ENCODE data around the gene AKAP13.

Gene AKAP13

DNA sequence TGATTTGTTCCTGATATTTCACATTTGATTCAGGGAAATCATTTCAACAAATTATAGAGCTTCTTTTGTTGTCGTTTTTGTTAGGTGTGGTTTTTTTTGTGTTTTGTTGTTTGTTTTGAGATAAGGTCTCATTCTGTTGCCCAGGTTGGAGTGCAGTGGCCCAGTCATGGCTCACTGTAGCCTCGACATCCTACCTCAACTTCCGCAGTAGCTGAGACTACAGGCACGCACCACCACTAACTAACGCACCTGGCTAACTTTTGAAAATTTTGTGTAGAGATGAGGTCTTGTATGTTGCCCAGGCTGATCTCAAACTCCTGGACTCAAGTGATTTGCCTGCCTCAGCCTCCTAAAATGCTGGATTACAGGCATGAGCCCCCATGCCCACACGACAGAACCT lies 177.0 kb downstream of the AKAP13 start:
- Histone ChIP-seq H3K4me3 (no peak overlapping the region), H3K27me3 (ENCODE audit: low read depth) (no peaks in the 10 kb centered on the region), H3K9me3 (no peaks in the 10 kb centered on the region), H3K4me1 (no peaks in the 10 kb centered on the region), H3K36me3 (replicated peaks) (no peaks in the 10 kb centered on the region)
- no peak for DNase-seq (ENCODE audit: low spot score in 2 of 2)
- in situ Hi-C loops (cut with MboI; ENCODE audit: low sequenced_read_pairs) = no loop called here

DNA sequence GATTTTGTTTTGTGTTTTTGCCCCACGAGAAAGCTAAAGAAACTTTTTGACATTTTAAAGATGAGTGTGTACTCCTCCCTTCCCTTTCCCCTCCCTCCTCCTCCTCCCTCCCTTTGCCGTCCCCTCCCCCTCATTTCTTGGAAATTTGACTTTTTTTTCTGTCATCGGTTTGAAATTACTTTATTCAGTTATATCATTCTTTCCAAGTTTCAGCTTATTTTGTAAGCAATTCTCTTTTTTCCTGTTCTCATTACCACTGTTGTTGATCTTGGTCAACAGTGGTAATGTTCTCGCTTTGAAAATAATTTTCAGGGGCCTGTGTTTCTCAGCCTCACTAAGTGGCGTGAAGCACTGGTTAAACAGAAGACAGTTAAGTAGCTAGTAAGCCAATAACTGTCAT lies 178.4 kb downstream of the AKAP13 start:
- Histone ChIP-seq H3K4me1 (no peaks in the 10 kb centered on the region), H3K4me3 (no peak overlapping the region), H3K9me3 (no peaks in the 10 kb centered on the region), H3K36me3 (replicated peaks) (no peaks in the 10 kb centered on the region), H3K27me3 (ENCODE audit: low read depth) (no peaks in the 10 kb centered on the region)
- DNase-seq (ENCODE audit: low spot score in 2 of 2) = no peak
- in situ Hi-C loops (cut with MboI; ENCODE audit: low sequenced_read_pairs) = no loop called here

DNA sequence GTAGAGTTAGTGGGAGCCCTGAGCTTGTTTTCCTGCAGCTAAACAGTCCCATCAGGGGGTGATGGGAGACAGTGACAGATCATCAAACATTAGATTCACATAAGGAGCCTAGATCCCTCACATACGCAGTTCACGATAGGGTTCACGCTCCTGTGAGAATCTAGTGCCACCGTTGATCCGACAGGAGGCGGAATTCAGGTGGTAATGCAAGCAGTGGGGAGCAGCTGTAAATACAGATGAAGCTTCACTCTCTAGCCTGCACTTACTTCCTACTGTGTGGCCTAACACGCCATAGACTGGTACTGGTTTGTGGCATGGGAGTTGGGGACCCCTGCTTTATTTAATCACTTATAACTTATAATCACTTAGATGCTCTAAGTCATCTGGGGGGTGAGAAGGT lies 179.1 kb downstream of the AKAP13 start:
- in situ Hi-C loops (cut with MboI; ENCODE audit: low sequenced_read_pairs) = no loop called here
- no peaks in the 10 kb centered on the region for H3K36me3 ChIP-seq (replicated peaks)
- H3K9me3 ChIP-seq = no peaks in the 10 kb centered on the region
- DNase-seq (ENCODE audit: low spot score in 2 of 2) = no peak
- no peak overlapping the region for H3K4me3 ChIP-seq
- H3K27me3 ChIP-seq (ENCODE audit: low read depth) = no peaks in the 10 kb centered on the region
- no peaks in the 10 kb centered on the region for H3K4me1 ChIP-seq

DNA sequence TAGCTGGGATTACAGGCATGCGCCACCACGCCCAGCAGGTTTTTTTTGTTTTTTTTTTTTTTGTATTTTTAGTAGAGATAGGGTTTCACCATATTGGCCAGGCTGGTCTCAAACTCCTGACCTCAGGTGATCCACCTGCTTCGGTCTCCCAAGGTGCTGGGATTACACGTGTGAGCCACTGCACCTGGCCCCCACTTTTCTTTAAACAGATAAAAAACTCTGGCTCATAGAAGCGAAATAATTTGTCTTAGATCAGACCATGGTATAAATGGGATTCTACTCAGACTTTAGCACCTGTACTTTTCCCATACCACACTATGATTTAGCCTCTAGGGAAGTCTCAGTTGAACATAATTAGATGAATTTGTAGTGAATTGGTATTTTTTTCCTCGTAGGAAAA lies 182.4 kb downstream of the AKAP13 start:
- Histone ChIP-seq H3K9me3 (no peaks in the 10 kb centered on the region), H3K36me3 (replicated peaks) (no peaks in the 10 kb centered on the region), H3K4me3 (no peak overlapping the region), H3K27me3 (ENCODE audit: low read depth) (no peaks in the 10 kb centered on the region), H3K4me1 (no peaks in the 10 kb centered on the region)
- in situ Hi-C loops (cut with MboI; ENCODE audit: low sequenced_read_pairs) = no loop called here
- DNase-seq (ENCODE audit: low spot score in 2 of 2) = no peak

DNA sequence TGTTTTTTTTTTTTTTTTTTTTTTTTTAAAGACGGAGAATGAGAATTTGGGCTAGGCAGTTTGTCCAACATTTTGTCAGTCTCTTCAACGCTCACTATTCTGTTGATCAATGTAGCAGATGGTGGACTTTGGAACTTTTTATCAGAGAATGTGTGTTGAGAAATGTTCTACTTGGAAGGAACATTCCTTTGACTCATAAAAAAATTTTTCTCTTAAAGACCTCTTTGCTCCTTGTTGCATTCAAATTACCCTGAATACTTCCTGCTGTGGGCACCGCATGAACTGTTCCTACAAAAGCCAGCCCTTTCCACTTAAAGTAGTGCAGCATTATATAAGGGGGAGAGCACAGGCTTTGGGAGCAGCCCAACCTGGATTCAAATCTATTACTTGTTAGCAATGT lies 182.9 kb downstream of the AKAP13 start:
- no peak for DNase-seq (ENCODE audit: low spot score in 2 of 2)
- Histone ChIP-seq H3K27me3 (ENCODE audit: low read depth) (no peaks in the 10 kb centered on the region), H3K4me1 (no peaks in the 10 kb centered on the region), H3K4me3 (no peak overlapping the region), H3K9me3 (no peaks in the 10 kb centered on the region), H3K36me3 (replicated peaks) (no peaks in the 10 kb centered on the region)
- in situ Hi-C loops (cut with MboI; ENCODE audit: low sequenced_read_pairs) = no loop called here

DNA sequence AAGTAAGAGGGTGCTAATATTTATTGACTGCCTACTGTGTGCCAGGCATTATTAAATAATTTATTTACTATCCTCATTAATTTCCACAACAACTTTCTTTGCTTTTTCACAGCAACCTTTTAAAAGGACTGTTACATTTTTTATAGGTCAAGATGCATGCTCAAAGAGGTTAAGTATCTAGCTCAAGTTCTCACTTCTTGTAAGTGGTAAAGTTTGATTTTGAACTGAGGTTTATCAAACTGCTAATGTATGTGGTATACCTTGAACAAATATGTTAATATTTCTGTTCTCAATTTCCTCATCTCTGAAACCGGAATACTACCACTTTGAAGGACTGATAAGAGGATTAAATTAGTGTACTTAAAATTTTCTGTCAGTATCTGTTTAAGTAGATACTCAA lies 183.3 kb downstream of the AKAP13 start:
- H3K4me1 ChIP-seq = no peaks in the 10 kb centered on the region

DNA sequence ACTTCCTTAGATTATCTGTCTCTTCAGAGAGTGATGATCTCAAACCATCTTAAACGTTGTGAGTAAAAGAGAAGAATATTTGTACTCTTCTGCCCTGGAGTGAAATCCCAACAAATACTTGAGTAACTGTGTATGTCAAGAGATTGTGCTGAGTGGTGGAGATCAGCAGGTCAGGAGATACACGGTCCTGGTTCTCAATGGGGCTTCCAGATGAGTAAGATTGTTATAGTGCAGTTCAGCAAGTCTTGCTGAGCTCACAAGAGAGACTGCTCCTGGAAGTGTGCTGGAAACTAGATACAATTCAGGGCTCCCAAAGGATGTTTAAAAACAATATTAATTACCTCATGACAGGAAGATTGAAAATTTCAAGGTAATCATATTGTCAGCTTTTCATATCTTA lies 184.3 kb downstream of the AKAP13 start:
- DNase-seq (ENCODE audit: low spot score in 2 of 2) = no peak
- Histone ChIP-seq H3K27me3 (ENCODE audit: low read depth) (no peaks in the 10 kb centered on the region), H3K4me3 (no peak overlapping the region), H3K9me3 (no peaks in the 10 kb centered on the region), H3K36me3 (replicated peaks) (no peaks in the 10 kb centered on the region), H3K4me1 (no peaks in the 10 kb centered on the region)
- in situ Hi-C loops (cut with MboI; ENCODE audit: low sequenced_read_pairs) = no loop called here

More for the DNA sequence above, 183.3 kb downstream of the AKAP13 start:
- no peak for DNase-seq (ENCODE audit: low spot score in 2 of 2)
- Histone ChIP-seq H3K27me3 (ENCODE audit: low read depth) (no peaks in the 10 kb centered on the region), H3K9me3 (no peaks in the 10 kb centered on the region), H3K36me3 (replicated peaks) (no peaks in the 10 kb centered on the region), H3K4me3 (no peak overlapping the region)
- in situ Hi-C loops (cut with MboI; ENCODE audit: low sequenced_read_pairs) = no loop called here

DNA sequence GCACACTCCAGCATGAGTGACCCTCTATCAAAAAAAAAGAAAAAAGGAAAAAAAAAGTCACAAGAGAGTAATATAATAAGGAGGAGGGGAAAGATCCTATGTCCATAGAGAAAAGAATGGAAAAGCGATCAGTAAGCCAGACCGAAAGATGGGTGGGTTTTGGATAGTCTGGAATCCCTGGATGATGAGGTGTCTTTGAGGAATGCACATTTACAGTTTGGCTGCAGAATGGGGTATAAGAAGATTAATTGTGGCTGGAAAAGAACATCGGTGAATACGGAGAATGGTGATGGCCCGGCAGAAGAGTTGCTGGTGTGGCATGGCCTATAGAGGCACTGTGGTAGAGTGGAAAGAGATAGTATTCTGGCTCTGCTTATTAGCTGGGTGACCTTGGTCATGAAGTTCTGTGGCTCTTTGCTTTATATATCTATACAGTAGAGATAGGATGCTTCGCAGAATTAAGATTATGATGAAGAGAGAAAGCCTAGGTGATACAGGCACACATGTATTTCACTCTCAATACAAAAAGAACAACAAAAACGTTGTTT lies 187.9 kb downstream of the AKAP13 start:
- Histone ChIP-seq H3K4me3 (no peak overlapping the region), H3K36me3 (replicated peaks) (no peaks in the 10 kb centered on the region), H3K4me1 (no peaks in the 10 kb centered on the region), H3K9me3 (no peaks in the 10 kb centered on the region), H3K27me3 (ENCODE audit: low read depth) (no peaks in the 10 kb centered on the region)
- in situ Hi-C loops (cut with MboI; ENCODE audit: low sequenced_read_pairs) = no loop called here
- DNase-seq (ENCODE audit: low spot score in 2 of 2) = no peak

DNA sequence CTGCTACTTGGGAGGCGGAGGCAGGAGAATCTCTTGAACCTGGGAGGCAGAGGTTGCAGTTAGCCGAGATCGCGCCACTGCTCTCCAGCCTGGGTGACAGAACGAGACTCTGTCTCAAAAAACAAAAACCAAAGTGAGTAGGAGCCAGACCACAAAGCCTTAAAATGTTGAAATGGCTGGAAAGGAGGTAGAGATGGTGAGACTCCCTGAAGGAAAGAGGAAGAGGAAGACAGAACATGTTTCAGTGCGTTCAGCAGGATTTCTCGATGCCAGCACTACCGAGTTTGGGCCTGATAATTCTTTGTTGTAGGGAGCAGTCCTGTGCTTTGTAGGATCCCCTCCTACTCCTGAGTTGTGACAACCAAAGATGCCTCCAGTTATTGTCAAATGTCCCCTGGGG lies 189.9 kb downstream of the AKAP13 start:
- in situ Hi-C loops (cut with MboI; ENCODE audit: low sequenced_read_pairs) = no loop called here
- peaks cover 3% of the 10 kb centered on the region; the same call in 1 of the 2 replicates for H3K4me1 ChIP-seq
- no peak overlapping the region for H3K4me3 ChIP-seq
- H3K36me3 ChIP-seq (replicated peaks) = no peaks in the 10 kb centered on the region
- no peak for DNase-seq (ENCODE audit: low spot score in 2 of 2)
- H3K27me3 ChIP-seq (ENCODE audit: low read depth) = no peaks in the 10 kb centered on the region
- no peaks in the 10 kb centered on the region for H3K9me3 ChIP-seq

DNA sequence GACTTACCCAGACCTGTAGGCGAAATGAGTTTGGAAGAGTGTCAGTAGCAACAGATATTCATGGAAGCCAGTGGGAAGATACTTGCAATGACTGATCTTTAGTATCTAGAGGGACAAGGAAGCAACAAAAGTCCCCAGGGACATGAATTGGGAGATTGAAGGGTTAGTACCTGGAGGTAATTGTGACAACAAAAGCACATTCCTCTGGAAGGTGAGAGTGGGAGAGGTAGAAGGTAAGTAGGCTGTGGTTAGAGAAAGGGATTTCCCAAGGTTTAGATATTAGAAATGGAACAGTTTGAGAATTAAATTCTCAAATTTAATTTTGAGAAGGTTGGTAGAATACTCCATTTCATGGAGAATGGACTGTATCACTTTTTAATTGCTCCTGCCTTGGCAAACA lies 191.4 kb downstream of the AKAP13 start:
- in situ Hi-C loops (cut with MboI; ENCODE audit: low sequenced_read_pairs) = no loop called here
- Histone ChIP-seq H3K27me3 (ENCODE audit: low read depth) (no peaks in the 10 kb centered on the region), H3K4me1 (peaks cover 3% of the 10 kb centered on the region; the same call in 1 of the 2 replicates), H3K4me3 (no peak overlapping the region), H3K9me3 (no peaks in the 10 kb centered on the region), H3K36me3 (replicated peaks) (no peaks in the 10 kb centered on the region; the same call in 1 of the 2 replicates)
- DNase-seq (ENCODE audit: low spot score in 2 of 2) = no peak

DNA sequence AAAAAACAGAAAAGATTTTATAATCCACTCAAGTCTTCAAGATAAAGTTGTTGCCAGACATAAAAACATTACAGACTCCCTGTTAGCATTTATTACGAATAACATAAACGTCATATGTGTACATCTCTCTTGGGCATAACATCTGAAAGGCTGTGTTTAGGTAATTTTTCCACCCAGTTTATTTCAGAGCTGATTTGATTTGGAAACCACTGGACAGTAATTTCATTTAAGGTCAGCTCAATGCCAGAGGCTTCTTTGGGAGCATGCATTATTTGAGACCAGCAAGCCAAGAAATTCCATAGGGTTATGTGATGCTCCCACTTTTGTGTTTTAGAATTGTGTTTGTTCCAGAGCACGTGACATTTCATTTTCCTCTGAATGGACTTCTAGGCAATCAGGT lies 196.0 kb downstream of the AKAP13 start:
- DNase-seq (ENCODE audit: low spot score in 2 of 2) = no peak
- Histone ChIP-seq H3K9me3 (no peaks in the 10 kb centered on the region), H3K4me3 (no peak overlapping the region), H3K36me3 (replicated peaks) (peaks cover 24% of the 10 kb centered on the region), H3K4me1 (peaks cover 3% of the 10 kb centered on the region; the same call in 1 of the 2 replicates), H3K27me3 (ENCODE audit: low read depth) (no peaks in the 10 kb centered on the region)
- in situ Hi-C loops (cut with MboI; ENCODE audit: low sequenced_read_pairs) = no loop called here

DNA sequence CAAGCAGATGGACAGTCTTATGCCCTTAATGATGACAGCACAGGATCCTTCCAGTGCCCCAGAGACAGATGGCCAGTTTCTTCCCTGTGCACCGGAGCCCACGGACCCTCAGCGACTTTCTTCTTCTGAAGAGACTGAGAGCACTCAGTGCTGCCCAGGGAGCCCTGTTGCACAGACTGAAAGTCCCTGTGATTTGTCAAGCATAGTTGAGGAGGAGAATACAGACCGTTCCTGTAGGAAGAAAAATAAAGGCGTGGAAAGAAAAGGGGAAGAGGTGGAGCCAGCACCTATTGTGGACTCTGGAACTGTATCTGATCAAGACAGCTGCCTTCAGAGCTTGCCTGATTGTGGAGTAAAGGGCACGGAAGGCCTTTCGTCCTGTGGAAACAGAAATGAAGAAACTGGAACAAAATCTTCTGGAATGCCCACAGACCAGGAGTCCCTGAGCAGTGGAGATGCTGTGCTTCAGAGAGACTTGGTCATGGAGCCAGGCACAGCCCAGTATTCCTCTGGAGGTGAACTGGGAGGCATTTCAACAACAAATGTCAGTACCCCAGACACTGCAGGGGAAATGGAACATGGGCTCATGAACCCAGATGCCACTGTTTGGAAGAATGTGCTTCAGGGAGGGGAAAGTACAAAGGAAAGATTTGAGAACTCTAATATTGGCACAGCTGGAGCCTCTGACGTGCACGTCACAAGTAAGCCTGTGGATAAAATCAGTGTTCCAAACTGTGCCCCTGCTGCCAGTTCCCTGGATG lies 198.7 kb downstream of the AKAP13 start:
- Histone ChIP-seq H3K4me3 (no peak overlapping the region), H3K9me3 (no peaks in the 10 kb centered on the region), H3K27me3 (ENCODE audit: low read depth) (no peaks in the 10 kb centered on the region), H3K36me3 (replicated peaks) (peaks cover 29% of the 10 kb centered on the region), H3K4me1 (peaks cover 24% of the 10 kb centered on the region)
- DNase-seq (ENCODE audit: low spot score in 2 of 2) = no peak
- in situ Hi-C loops (cut with MboI; ENCODE audit: low sequenced_read_pairs) = no loop called here

DNA sequence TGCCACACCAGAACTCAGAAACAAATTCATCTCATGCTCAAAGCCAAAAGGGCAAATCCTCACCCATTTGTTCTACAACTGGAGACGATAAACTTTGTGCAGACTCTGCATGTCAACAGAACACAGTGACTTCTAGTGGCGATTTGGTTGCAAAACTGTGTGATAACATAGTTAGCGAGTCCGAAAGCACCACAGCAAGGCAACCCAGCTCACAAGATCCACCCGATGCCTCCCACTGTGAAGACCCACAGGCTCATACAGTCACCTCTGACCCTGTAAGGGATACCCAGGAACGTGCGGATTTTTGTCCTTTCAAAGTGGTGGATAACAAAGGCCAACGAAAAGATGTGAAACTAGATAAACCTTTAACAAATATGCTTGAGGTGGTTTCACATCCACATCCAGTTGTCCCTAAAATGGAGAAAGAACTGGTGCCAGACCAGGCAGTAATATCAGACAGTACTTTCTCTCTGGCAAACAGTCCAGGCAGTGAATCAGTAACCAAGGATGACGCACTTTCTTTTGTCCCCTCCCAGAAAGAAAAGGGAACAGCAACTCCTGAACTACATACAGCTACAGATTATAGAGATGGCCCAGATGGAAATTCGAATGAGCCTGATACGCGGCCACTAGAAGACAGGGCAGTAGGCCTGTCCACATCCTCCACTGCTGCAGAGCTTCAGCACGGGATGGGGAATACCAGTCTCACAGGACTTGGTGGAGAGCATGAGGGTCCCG lies 199.7 kb downstream of the AKAP13 start:
- Histone ChIP-seq H3K27me3 (ENCODE audit: low read depth) (no peaks in the 10 kb centered on the region), H3K4me1 (peaks cover 23% of the 10 kb centered on the region), H3K4me3 (no peak overlapping the region), H3K9me3 (no peaks in the 10 kb centered on the region; the same call in 1 of the 2 replicates), H3K36me3 (replicated peaks) (peaks cover 29% of the 10 kb centered on the region)
- no peak for DNase-seq (ENCODE audit: low spot score in 2 of 2)
- in situ Hi-C loops (cut with MboI; ENCODE audit: low sequenced_read_pairs) = no loop called here

DNA sequence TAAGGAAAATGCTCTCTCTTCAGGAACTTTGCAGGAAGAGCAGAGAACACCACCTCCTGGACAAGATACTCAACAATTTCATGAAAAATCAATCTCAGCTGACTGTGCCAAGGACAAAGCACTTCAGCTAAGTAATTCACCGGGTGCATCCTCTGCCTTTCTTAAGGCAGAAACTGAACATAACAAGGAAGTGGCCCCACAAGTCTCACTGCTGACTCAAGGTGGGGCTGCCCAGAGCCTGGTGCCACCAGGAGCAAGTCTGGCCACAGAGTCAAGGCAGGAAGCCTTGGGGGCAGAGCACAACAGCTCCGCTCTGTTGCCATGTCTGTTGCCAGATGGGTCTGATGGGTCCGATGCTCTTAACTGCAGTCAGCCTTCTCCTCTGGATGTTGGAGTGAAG lies 200.5 kb downstream of the AKAP13 start:
- Histone ChIP-seq H3K4me3 (no peak overlapping the region), H3K27me3 (ENCODE audit: low read depth) (no peaks in the 10 kb centered on the region), H3K9me3 (no peaks in the 10 kb centered on the region; the same call in 1 of the 2 replicates), H3K4me1 (peaks cover 23% of the 10 kb centered on the region), H3K36me3 (replicated peaks) (peaks cover 29% of the 10 kb centered on the region)
- in situ Hi-C loops (cut with MboI; ENCODE audit: low sequenced_read_pairs) = no loop called here
- DNase-seq (ENCODE audit: low spot score in 2 of 2) = no peak
